Urothelium cell line (cell line): Measurements from ENCODE around the gene SLC4A9.
"Not testable (repeated sequence)": the region's sequence is repeated elsewhere in the genome, so short reads cannot be mapped to it uniquely, and the experiment has no call there.

Experiments used
- DNase-seq: peaks from one replicate; pipeline ENCODE4 v3.0.0; 2011; ENCODE audit warnings: low spot score, mixed read lengths
- FAIRE-seq: peaks from 2 replicates; lab custom pipeline; 2011; peaks lifted over from hg19 to GRCh38; lab: Jason Lieb, UNC

SLC4A9 gene

DNA sequence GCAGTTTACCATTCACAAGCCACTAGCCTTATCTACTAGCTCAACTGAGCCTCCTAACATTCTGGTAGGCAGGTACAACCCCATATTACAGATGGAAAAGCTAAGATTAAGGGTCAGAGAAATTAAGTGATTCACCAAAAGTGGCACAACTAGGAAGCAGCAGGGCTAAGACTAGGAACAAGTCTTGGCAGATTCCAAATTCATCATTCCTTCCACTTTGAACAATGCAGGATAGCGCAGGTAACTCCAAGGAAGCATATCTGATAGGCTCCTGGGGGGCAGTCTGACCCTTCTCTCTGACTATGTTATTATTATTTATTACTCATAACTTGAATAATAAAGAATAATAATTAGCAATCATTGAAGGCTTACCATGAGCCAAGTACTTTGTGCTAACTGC, 22.1 kb upstream of the SLC4A9 start:
- no peak for DNase-seq
- FAIRE-seq, result no peak

DNA sequence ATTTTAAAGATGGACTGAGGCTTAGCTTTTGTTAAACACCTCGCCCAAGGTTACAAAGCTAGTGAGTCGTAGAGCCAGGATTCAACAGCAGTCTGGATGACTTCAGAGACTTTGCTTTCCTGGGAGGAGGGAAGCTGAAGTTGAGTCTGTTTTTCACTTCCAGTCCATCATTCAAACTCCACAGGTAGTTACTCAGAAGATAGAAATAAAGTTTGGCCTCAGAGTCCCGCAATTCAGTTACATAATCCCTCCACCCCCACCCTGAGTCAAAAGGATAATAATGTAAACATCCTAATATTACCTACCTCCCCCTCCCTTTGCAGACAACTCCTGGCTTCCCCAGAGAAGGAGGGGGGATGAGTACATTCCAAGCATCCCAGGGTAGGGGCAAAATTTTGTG, 21.7 kb upstream of the SLC4A9 start:
- DNase-seq (no peak), FAIRE-seq (no peak)

DNA sequence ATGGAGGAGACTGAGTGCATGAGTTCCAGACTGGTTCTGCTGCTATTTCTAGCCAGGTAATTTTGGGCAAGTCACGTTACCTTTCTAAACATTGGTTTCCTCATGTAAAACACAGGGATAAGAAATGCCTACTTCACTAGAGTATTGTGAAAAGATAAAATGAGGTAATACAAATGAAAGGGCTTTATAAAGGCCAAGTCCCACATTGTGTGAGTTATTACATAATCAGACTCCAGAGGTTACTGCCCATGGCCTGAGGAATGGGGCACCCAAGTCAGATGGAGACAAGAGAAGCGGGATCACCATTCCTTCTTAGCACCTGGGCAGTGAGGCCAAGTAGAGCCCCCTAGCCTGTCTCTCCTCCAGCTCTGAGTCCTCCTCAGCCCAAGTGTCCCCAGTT, 21.1 kb upstream of the SLC4A9 start:
- FAIRE-seq, result no peak
- no peak for DNase-seq

DNA sequence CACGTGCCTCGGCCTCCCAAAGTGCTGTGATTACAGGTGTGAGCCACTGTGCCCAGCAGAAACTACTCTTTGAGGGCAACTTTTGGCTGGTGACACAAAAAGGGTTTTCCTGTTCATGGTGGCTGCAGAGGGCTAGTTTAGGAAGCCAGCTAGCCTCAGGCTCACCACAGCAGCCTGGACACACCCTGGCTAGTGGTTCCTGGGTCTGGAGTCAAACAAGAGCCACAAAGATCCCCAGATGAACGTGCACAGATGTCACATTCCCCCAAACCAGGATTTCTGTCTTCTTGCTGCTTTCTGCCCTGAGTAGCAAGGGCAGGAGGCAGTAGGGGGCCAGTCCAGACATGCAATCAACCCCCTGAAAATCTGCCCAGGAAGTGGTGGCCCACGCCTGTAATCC, 20.4 kb upstream of the SLC4A9 start:
- DNase-seq, result no peak
- no peak for FAIRE-seq

DNA sequence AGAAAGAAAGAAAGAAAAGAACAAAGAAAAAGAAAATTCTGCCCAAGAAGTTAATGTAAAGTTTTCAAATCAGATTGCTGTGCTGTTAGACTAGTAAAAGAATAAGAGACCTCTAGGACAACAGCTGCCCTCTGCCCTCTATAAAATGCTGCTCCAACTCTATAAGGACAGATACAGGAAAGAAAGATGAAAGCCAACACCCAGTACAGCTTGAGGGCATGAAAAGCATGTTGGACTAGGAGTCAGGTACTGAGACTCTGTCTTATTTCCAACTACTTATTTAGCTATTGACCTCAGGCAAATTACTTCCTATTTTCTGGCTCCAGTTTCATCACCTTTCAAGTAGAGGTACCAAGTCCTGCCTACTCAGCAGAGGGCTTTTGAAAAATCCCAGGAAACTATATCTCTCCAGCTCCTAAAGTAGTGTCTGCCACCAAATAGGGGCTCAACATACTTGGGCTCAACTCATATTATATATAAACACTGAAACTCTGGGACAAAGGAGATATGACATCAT, 19.3 kb upstream of the SLC4A9 start:
- no peak for DNase-seq
- FAIRE-seq, result no peak

DNA sequence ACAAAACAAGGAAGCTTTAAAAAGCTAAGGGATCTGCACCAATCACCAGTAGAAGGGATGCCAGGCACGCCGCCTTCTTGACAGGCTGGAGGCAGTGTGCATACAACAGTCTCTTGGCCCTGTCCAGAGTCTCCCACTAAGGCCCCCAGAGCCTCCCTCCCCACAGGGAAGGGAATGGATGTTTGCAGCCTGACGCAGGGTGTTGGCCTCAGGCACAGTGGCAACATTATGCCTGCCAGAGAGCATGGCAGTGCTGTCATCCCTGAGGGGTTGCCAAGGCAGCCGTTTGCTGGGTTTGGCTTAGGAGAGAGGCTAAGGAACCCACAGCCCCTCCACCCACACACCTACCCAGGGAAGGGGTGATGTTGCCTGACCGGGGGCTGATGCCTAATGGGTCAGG, 18.4 kb upstream of the SLC4A9 start:
- no peak for DNase-seq
- FAIRE-seq, result no peak

DNA sequence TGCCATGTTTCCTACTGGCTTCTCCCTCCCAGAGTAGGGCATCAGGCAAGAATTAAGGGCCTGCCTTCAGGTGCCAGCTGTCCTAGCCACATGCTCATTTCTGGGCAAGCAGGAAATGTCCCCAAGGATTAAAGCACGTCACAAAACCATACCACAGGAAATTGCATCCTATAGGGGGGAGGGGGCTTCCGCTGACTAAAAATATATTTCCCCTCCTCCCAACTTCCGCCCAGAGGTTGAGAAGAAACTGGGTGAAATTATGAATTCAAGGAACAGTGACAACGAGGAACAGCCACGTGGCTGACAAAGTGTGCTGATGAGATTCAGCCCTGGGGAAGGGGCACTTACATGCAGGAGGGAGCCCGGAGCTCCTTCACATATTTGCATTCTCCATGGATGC, 17.7 kb upstream of the SLC4A9 start:
- no peak for DNase-seq
- no peak for FAIRE-seq

DNA sequence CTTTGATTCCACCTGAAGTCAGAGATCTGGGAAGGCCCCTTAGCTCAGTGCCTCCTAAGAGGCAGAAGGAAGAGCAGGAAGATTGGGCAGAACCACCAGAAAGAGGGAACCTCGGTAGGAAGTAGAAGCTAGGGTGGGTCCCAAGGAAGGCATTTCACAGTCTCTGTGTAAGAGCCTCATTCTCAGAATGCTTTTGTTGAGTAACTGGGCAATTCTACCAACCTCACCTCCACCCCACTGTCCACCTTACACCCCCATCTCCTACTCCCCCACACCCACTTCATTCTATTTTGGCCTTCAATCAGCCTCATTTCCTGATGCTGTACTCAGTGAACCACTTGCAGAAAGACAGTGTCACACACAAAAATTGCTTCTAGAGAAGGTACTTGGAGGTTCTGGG, 17.1 kb upstream of the SLC4A9 start:
- no peak for DNase-seq
- no peak for FAIRE-seq

DNA sequence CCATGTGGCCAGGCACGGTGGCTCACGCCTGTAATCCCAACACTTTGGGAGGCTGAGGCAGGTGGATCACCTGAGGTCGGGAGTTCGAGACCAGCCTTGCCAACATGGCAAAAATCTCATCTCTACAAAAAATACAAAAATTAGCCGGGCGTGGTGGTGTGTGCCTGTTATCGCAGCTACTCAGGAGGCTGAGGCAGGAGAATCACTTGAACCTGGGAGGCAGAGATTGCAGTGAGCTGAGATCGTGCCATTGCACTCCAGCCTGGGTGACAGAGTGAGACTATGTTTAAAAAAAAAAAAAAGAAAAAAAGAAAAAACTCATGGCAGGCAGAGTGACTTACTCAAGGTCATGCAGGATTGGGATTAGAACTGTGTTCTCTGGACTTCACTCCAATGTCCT, 16.1 kb upstream of the SLC4A9 start:
- FAIRE-seq, result not testable (repeated sequence)

DNA sequence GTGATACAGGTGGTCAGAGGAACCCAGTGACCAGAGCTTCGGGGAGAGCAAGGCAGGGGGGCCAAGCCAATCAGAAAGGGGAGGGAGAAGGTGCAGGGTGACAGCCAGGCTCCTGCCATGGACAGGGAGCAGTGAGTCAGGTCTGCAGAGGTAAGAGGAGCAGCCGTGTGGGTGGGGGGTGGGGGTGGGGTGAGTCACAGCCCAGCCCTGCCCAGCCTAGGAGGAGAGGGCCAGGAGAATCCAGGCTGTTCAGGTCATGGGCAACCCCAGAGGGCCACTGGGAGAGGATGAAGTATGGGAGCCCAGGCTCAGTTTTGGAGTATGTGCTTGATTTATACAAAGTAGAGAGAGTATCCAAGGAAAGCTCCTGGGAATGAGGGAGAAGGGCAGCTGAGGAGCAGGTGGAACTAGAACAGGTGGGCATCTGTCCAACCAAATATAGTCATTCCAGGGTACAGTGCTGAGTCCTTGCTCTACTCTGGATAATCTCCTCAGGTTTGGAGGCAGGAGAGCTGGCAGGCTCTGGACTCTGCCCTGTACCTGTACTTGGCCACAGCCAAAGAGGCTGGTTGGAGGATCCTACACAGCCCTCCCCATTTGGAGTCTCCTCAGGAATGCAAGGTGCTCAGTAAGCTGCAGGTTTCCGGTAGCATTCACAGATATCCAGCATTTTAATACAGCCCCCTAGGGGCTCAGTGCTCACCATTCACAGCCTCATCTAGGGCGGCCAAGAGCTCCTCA, 15.1 kb upstream of the SLC4A9 start:
- FAIRE-seq, result no peak
- peak; percentile 78 for DNase-seq

More for the DNA sequence above, 16.1 kb upstream of the SLC4A9 start:
- DNase-seq, result not testable (repeated sequence)

DNA sequence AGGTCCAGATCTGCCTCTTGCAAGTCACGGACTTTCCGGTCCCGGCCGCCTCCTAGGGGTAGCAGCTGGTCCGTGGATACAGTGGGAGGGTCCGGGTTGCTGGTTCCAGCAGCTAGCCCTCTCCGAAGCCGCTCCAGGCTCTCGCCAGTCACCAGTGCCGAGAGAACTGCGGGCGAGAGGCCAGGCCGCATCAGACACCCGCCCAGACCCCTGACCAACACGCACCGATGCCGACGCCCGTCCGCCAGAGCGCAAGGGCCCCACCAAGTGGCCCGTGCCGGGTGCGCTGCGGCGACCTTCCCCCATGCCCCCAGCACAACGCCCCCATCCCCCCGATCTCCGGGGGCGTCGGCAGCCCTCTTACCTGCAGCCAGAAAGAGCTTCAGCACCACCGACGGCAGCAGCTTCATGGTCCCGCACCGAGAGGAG, 14.1 kb upstream of the SLC4A9 start:
- FAIRE-seq, result no peak
- DNase-seq, result peak; percentile 48

DNA sequence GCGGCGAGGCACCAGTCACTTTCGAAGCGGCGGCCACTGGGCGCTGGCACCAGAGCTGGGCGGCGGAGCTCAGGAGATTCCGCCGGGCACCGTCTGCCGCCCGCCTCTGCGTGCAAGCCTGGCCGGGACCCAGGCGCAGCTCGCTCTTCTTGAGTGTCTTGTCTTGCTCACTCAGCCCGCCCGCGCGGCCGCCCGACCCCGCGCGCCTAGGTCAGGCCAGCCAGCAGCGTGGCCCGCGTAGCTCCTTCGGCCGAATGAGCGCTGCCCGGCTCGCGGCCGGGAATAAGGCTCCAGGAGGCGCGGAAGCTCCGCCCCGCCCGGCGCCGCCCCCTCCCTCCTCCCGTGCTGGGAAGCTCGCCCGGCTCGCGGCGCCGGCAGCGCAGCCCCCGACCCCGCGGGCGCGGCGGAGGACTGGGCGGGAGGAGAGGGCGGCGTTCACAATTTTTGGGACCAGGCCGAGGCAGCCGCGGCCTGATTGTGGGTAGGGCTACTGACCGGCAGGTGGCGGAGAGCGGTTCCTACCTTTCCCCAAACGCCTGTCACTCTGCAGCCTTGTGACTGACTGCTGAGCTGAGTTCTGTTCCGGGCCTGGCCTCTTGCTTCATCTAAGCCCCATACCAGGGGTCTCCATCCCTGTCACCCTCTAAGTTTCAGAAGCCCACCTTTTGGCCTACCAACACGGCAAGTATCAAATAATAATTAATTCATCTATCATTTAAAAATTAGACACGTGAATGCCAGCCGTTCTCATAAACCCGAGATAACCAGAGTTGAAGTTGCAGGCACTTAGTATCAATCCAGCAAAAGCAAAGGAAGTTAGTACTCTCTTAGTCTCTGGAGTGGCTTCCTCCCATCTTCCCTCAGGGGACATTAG, 13.4 kb upstream of the SLC4A9 start, which contains the start of gene HBEGF:
Gene HBEGF (minus strand): TSS at position 256 of the 874 bp plus-strand sequence. CDS start 275 bp downstream, outside the sequence.
- FAIRE-seq, result no peak
- peak; percentile 91 for DNase-seq

DNA sequence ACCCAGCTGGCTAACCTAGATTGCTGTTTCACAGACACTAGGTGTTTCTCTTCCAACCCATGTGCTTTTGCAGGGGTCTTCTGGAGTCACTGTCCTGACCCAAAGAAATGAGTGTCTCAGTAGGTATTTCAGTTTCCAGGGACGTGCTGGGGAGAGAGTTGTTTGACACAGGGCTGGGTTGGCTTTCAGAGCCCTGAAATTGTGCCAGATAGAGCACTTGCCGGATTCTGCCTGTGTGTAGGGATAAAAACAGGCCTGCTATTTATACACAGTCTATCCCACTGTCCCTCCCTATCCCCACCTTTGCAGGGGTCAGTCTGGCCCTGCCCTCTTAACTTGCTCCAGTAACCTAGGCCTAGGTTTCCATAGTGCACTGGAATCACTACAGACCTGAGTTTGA, 12.6 kb upstream of the SLC4A9 start:
- FAIRE-seq (no peak), DNase-seq (no peak)

DNA sequence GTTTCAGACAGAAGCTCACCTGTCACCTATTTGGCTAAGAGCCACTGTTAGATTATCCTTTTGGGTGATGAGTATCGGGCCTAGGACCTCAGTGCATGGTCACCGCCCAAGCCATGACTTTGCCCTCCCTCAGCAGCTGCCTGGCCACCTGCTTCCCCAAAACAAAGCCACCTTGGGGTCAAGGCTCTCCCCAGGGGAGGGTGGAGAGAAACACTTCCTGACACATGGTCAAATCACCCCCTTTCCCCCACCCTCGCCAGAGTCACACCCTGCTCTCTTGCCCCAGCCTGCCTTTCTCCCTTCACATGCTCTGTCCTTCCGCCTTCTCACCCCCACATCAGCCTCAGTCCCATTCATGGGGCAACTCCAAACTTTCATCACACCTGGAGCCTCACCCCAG, 11.9 kb upstream of the SLC4A9 start:
- FAIRE-seq (no peak), DNase-seq (no peak)

DNA sequence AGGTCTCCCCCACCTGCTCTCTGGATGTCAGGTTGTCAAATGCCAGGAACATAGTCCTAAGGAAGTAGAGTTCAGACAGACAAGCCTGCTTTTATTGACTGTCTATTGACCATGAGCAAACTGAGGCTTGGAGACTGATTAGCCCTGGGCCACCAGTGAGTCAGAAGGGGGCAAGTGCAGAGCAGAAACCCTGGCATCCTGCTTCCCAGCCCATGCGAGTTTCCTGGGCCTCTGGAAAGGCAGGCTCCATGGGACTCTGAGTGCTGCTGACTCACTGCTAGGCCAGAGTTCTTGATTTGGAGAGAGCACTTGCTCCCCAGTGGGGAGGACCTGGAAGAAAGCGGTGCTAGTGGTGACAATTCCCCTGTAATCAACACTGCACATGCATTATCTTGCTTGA, 10.8 kb upstream of the SLC4A9 start:
- FAIRE-seq (no peak), DNase-seq (no peak)

DNA sequence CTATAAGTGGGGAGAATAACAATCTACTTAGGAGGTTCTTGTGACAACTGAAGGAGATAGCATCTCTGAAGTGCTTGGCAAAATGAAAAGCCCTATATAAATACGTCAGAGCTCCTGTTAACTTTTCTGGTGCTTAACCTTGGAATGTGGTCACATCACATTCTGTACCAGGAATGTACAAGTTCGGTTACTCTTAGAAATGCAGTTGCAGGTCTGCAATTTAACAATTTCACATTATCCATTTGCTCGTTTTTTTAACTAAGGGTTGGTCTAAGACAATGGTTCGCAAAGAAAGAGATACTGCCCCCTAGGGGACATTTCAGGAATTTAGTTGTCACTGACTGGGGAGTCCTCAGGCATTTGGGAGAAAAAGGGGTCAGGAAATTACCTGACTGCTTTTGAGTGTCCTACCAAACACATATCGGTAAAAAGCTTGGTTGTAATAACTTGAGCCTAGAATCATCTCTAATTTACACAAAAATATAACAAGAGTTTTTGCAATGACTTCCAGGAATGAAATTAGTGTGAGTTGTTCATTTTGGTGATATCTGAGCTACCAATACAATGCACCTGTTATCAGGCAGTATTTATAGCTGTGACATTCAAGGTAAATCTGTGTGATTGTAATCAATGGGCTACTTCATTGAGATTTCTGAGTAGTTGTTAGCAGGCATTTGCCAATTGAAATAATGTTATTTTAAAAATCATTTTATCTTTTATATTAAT, 8.2 kb upstream of the SLC4A9 start:
- peak; percentile 48 for DNase-seq
- FAIRE-seq, result no peak

DNA sequence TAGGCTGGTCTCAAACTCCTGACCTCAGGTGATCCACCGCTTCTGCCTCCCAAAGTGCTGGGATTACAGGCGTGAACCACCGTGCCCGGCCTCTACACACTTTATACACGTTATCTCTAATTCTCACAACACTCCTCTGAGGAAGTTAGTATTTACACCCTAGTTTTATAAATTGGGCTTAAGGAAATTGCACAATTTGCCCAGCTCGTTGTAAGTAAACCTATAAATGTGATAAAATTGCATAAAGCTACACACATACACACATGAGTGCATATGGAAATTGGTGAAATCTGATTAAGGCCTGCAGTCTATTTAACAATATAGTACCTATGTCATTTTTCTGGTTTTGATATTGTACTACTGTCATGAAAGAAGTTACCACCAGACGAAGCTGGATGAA, 4.4 kb upstream of the SLC4A9 start:
- DNase-seq (no peak), FAIRE-seq (no peak)

DNA sequence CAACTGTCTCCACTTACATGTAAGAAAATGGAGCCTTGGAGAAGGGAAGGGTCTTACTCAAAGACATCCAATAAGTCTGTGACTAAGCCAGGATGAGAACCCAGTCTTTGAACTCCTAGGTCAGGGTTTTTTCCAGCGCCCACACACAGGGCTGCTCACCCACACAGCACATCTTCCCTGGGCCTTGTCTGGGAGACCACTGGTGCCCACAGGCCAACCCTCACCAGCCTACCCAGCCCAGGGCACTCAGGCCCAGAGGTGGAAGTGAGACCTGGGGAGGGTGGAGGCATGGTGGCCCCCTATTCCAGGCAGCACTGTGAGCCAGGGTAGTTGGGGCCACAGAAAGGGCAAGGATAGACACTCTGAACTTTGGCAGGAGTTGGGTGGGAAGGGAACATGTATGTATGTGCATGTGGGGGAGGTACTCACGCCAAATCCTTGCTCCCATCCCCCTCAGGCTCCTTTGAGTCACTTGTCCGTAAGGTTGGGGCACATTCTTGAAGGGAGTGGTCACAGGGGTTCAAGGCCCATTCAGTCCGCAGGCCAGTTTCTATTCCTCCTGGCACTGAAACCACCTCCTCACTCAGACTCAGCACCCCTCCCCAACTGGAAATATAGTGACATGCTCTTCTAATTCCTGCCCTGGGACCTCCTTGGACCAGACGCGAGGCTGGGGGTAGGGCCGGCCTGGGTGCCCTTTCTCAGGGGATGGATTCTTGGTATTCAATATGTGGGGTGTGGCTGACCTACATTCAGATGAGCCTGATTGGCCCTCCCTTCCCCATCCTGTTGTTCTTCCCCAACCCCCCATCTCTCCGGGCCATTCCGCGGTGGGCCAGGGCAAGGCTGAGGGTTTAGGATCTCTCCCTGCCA, 2.9 kb upstream of the SLC4A9 start:
- no peak for DNase-seq
- FAIRE-seq, result no peak

DNA sequence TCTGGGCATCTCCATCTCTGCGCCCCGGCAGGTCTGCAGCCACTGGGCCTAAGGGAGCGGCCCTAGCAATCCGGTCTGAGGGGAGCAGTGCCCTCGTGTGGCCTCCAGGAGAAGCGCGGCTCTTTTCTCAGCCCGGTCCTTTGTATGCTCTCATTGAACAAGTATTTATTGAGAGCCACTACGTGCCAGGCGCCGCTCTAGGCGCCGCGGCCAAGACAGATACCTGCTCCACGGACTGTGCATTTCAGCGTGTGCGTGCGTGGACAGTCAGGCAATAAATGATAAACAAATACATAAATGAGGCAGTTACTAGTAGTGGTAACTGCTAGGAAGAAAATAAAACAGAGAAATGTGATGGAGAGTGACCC, 2.3 kb upstream of the SLC4A9 start:
- FAIRE-seq (peak; percentile 42), DNase-seq (peak; percentile 84)

DNA sequence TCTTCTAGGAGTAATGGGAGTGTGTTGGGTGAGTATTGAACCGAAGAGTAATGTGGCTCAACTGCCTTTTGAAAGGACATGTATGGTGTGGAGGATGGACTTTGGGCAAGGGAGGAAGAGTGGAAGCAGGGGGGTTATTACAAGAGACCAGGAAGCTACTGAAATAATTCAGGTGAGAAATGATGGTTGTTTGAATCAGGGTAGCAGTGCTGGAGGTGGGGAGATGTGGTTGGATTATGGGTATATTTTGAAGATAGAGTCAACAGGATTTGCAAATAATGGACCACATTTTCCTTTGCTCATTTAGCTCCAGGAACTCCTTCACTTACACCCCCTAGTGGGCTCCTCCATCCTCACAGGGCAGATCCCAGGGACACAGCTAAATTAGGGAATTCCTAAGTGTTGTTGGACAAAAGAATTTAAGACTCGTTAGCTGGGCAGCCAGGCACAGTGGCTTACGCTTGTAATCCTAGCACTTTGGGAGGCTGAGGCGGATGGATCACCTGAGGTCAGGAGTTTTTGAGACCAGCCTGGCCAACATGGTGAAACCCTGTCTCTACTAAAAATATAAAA, 1.2 kb upstream of the SLC4A9 start:
- FAIRE-seq (no peak), DNase-seq (peak; percentile 43)
